HG03575 (cell line): ENCODE measurements around the gene E2F2.
"Not testable (repeated sequence)": the region's sequence is repeated elsewhere in the genome, so short reads cannot be mapped to it uniquely, and the experiment has no call there.

Experiments
- ATAC-seq: cut with Tn5 transposase; IDR thresholded peaks from one replicate; pipeline ENCODE4 v1.9.1; 2021; ENCODE audit not compliant: unreplicated experiment, insufficient number of reproducible peaks, low FRiP score; ENCODE audit errors: extremely low read depth

The E2F2 gene

DNA sequence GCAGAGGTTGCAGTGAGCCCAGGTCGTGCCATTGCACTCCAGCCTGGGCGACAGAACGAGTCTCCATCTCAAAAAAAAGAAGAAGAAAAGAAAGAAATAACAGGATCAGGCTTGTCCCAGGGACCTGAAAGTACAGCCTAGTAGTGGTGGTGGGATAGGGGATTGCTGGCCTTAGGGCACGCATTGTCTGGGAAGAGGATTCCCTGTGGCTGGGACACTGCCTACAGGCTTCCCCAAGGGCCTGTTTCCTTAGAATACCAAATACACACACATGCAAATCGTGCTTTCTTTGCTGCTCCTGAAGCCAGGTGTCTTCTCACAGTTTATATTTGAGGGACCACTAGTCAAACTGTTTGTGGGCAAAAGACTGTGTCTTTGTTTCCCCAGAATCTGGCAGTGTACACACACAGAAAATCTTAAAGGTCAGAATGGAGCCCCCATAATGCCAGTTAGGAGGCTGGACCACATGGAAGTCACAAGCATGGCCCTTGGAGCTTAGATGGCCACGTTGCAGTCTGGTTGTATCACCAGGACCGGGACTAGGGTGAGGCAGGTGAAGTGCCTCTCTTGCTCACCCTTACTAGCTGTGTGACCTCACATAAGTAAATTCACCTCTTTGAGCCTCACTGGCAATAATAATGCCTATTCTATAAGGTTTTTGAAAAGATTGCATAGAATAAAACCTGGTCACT is 34.4 kb downstream of the E2F2 start:
- ATAC-seq: no peak

GRCh38 chr1:23494836-23495235 is 36.2 kb downstream of the E2F2 start:
- ATAC-seq: not testable (repeated sequence)

DNA sequence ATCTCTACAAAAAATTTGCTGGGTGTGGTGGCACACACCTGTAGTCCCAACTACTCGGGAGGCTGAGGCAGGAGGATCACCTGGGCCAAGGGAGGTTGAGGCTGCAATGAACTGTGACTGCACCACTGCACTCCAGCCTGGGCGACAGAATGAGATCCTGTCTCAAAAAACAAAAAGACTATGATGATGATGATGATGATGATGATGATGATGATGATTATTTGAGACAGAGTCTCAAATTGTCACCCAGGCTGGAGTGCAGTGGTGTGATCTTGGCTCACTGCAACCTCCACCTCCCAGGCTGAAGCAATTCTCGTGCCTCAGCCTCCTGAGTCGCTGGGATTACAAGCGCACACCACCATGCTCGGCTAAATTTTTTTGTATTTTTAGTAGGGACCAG is 38.3 kb downstream of the E2F2 start:
- not testable (repeated sequence) for ATAC-seq

- no peak for ATAC-seq
These were observed 38.8 kb downstream of the E2F2 start for GRCh38 chr1:23492132-23492720.

GRCh38 chr1:23489842-23490241 is 41.2 kb downstream of the E2F2 start:
- no peak for ATAC-seq

GRCh38 chr1:23485002-23485332 is 46.1 kb downstream of the E2F2 start:
- ATAC-seq: no peak

GRCh38 chr1:23484253-23485001 is 46.6 kb downstream of the E2F2 start:
- ATAC-seq: no peak

DNA sequence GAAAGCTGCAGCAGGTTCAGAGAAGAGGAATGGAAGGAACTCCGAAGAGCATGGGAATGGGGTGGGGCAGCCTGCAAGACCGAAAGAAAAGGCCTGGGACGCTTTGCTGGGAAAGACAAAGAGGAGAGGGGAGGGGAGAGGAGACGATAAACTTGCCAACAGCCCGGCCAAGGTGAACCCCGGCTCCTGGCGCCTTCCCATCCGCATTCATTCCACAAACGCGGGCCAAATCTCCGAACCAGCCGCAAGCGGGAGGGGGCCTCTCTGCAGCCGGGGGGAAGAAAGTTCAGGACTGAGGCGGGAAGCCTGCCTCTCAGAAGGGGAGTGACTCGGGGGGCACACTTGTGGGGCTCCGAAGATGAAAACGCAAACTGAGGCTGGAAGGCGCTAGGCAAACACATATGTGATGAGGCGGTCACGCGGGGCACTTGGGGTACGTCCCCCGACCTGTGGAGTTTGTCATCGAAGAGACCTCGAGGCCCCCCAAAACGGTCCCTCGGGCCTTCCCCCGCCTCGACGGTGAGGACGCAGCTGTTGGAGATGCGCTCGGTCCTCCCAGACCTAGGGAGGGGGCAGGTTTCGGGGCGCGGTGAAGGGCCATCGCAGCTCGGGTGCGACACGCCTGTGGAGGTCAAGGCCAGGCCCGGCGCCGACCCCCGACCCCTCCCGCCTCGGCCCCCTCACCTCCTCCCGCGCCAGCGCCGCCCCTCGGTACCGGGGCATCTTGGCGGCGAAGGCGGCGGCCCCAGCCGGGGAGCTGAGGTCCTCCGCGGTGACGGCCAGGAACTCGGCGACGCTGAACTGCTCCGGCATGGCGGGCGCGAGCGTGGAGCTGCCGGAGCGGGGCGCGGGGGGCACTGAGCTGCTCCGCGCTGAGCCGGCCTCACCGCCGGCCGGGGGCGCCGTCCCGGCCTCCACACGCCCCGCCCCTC is 47.4 kb downstream of the E2F2 start, which contains the start of gene ASAP3:
ASAP3 (minus strand) TSS at position 859 of the 932 bp plus-strand sequence; CDS start at position 813, 46 bp downstream.
- no peak for ATAC-seq

GRCh38 chr1:23481904-23482303 is 49.1 kb downstream of the E2F2 start:
- no peak for ATAC-seq

- no peak for ATAC-seq
These were observed 49.9 kb downstream of the E2F2 start for GRCh38 chr1:23481026-23481597.

DNA sequence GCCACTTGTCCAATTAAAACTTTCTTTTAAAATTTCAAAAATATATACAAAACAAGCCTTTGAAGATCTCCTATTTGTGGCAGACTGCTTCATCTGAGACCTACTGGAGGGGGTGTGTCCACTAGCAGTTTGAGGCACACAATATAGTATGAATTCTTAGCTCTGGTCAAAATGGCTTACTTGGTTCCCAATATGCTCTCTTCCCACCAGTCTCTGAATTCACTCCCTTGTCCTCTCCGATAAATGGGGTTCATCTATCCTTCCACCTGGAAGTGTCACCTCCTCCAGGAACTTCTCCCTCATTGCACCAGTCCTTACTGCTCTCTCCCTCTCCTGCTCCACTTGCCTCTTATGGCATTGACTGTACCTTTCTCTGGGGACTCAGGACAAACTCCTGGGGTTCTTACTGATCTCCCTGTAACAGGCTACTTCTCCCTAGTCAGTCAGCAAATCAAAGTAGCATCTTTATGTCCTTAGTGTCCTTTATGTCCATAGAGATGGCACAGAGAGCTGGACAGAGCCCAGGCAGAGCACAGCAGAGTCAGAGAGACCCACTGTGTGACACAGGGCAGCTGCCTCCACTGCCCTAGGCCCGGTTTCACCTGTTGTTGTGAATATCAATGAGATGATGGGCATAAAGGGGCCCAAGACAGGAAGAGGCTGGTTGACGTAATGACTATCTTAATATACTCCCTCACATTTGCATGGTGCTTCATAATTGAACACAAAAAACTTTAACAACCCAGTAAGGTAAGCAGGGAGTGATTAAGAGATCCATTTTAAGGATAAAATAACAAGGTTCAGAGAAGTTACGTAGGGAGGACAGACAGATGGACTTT is 50.6 kb downstream of the E2F2 start:
- no peak for ATAC-seq

DNA sequence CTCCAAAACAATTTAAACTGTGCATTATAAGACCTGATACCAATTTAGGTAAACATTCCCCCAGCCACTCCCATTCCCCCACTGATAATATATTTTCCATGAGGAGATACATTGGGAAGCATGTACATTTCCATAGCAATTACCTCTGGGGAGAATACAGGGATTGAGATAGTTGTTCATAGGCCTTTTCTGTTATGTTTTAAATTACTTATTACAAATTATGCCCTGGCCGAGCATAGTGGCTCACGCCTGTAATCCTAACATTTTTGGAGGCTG is 51.4 kb downstream of the E2F2 start:
- ATAC-seq: no peak

DNA sequence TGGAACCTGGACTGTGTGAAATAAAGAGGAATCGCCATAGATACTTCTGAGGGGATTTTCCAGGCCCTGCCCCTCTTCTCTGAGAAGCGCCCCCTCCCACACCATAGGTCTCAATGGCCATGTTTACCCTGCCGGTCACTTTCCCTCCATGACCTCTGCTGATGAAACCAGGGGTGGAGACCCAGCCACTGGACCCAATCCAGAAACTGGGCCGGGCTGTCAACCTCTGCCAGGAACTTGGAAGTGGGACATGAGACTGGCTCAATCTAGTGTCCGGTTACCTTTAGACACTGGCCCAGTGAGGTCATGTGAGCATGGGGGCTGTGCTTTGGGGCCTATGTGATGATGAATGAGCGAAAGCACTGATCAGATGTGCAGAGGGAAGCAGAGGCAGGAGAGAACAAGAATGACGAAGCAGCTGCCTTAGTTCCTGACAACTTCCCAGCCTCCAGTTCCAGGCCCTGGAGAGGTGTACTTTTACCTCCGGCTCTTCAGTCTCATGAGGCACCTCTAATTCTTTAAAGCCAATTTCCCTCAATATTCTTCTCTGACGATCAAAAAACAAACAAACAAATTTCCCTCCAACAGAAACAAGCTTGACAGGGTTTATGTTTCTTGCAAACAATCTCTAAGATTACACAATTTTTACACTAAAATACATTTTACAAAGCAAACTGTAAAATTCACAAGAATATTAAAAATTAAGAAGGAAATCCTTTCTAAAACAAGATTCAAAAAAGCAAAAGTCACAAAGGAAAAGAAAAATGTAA is 52.0 kb downstream of the E2F2 start:
- no peak for ATAC-seq

GRCh38 chr1:23477359-23478144 is 53.5 kb downstream of the E2F2 start:
- no peak for ATAC-seq

DNA sequence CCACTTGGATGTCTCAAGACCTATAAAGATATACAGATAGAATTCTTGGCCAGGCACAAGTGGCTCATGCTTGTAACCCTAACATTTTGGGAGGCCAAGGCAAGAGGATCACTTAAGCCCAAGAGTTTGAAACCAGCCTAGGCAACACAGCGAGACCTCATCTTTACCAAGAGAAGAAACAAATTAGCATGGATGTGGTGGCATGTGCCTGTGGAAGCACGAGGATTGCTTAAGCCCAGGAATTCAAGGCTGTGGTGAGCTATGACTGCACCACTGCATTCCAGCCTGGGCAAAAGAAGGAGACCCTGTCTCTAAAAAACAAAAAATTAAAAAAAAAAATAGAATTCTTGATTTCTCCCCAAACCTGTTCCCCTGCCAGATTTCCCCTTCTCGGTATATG is 55.4 kb downstream of the E2F2 start:
- no peak for ATAC-seq

- no peak for ATAC-seq
These were observed 55.9 kb downstream of the E2F2 start for GRCh38 chr1:23475134-23475628.
